ENCODE results near the gene EEF2.

The EEF2 gene

DNA sequence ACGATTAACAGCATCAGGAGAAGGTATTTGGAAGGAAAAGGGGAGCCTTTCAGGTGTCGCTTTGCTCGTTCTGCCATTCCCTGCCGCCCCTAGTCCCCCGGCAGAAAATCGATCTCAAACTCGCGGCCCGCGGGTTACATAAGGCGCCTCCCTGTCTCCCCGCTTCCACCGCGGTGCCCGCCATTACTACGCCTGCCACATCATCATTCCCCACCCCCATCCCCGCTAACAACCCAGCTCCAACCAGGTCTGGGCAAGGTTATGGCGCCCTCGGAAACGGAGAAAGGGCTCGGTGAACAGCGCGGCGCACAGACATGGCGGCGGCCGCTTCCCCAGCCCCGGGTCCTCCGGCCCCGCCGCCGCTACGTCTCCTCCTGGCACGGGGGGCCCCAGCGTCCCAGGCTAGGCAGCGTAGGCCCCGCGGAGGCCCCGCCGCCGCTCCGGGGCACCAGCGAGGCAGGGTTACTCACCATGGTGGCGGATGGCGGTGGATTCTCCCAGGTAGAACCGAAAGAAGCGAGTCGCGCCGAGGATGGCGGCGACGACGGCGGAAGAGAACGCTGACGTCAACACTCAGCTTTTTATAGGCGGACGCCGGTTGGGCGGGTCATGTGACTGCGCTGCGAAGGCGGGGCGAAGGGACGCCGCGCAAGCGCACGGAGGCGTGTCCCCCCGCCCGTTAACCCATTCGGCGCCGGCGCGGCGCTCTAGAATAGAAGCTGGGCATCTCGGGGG lies at the start of gene EEF2:
Gene EEF2, minus strand, starts transcription at position 556 of the 735 bp plus-strand sequence. Its CDS starts 83 bp downstream, at position 473.
- Histone ChIP-seq H3K36me3 (peaks cover 40% of the 10 kb centered on the region), H3K4me3 (ENCODE audit: low read depth in 1 of 2, low read length in 1 of 2) (peak within 1 kb of the TSS; percentile 90 to 95), H3K4me1 (ENCODE audit: control insufficient read depth in 1 of 2, insufficient read depth in 1 of 2, low read depth in 1 of 2, low read length in 1 of 2) (peaks cover 41 to 46% of the 10 kb centered on the region in 2 experiments), H3K27me3 (peaks cover 5% of the 10 kb centered on the region), H3K27ac (peak within 1 kb of the TSS; percentile 82), H3K9me3 (no peaks in the 10 kb centered on the region)
- TF ChIP-seq, protein P1, sequence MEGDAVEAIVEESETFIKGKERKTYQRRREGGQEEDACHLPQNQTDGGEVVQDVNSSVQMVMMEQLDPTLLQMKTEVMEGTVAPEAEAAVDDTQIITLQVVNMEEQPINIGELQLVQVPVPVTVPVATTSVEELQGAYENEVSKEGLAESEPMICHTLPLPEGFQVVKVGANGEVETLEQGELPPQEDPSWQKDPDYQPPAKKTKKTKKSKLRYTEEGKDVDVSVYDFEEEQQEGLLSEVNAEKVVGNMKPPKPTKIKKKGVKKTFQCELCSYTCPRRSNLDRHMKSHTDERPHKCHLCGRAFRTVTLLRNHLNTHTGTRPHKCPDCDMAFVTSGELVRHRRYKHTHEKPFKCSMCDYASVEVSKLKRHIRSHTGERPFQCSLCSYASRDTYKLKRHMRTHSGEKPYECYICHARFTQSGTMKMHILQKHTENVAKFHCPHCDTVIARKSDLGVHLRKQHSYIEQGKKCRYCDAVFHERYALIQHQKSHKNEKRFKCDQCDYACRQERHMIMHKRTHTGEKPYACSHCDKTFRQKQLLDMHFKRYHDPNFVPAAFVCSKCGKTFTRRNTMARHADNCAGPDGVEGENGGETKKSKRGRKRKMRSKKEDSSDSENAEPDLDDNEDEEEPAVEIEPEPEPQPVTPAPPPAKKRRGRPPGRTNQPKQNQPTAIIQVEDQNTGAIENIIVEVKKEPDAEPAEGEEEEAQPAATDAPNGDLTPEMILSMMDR (IDR thresholded peaks at IDR 0.05), result peak; percentile 16

DNA sequence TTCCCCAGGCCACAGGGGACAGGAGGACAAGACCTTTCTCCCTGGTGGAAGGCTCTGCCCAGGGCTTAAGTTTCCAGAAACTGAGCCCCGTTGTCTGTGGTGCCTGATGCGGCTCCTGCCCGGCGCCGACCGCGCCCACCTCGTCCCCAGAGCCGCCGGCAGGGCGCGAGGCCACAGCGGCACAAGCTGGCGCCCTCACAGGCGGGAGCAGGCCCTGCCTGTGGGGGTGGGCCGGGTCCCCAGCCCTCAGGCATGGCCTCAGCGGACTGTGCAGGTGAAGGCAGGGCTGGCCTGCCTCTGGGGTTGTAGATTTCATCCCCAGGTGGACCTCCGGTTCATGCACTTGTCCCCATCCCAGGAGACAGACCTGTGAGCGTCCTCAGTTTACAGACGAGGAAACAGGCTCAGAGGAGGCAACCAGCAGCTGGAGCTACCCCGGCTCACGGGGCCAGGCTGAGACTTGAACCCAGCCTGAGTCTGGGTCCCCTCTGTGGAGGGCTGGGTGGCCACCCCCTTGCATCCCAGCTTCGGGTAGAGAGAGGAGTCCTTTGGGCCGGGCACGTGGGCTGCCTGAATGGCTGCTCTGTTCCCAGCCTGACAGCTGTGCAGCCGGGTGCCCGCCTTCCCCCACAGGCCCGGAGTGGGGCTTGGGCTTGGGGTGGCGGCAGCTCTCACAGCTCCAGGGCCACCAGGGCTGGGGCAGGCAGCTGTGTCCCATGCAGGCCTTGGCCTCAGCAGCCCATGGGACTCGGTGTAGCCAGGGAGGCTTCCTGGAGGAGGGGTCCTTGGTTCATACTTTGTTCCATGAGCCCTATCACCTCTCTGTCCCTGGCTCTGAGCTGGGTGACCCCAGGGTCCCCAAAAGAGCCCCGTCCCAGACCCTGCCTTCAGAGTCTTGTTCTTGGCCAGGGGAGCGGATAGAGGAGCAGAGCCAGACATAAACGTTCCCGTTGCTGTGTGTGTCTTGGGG lies 49.1 kb upstream of the EEF2 start:
- TF ChIP-seq, protein P1 (IDR thresholded peaks at IDR 0.05), result no peak
- H3K4me3 ChIP-seq (ENCODE audit: low read depth in 1 of 2, low read length in 1 of 2), result no peak overlapping the region
- peaks cover 0 to 4% of the 10 kb centered on the region in 2 experiments for H3K4me1 ChIP-seq (ENCODE audit: control insufficient read depth in 1 of 2, insufficient read depth in 1 of 2, low read depth in 1 of 2, low read length in 1 of 2)
- no peaks in the 10 kb centered on the region for H3K27me3 ChIP-seq
- peak overlapping the region; percentile 27 for H3K27ac ChIP-seq
- no peaks in the 10 kb centered on the region for H3K9me3 ChIP-seq
- peaks cover 94% of the 10 kb centered on the region for H3K36me3 ChIP-seq

DNA sequence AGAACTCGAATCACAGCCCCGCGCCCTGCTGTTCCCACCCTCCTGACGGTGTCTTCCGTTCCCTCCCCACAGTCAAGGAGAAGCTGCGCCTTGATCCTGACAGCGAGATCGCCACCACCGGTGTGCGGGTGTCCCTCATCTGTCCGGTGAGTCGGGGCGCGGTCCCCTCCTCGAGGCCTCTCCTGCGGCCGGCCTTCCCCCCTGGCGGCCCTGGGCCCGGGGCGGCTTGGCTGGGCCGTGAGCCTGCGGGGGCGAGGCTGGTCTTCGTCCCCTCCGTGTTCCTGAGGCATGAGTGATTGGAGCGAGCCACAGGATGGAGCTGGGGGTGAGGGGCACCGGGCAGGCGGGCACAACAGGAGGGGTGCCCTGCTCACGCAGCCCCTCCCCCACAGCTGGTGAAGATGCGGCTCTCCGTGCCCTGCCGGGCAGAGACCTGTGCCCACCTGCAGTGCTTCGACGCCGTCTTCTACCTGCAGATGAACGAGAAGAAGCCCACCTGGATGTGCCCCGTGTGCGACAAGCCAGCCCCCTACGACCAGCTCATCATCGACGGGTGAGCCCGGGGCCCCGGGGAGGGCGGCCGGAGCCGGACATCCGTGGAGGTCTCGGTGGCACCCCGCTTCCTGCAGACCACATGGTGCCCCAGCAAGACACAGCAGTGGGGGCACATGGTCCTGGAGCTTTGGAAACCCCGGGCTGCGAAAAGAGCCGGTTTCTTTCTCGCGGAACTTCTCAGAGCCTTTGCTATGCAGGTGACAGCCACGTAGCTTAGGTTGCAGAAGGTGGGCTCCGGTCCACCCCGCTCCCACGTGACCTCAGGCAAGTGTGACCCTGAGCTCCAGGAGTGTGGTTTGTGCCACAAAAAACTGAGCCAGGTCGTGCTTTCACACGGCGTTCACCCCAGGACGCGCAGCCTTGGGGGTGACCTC lies 48.0 kb upstream of the EEF2 start:
- Histone ChIP-seq H3K4me1 (ENCODE audit: control insufficient read depth in 1 of 2, insufficient read depth in 1 of 2, low read depth in 1 of 2, low read length in 1 of 2) (peaks cover 0 to 4% of the 10 kb centered on the region in 2 experiments), H3K27me3 (no peaks in the 10 kb centered on the region), H3K27ac (no peak overlapping the region), H3K4me3 (ENCODE audit: low read depth in 1 of 2, low read length in 1 of 2) (no peak overlapping the region), H3K36me3 (peaks cover 96% of the 10 kb centered on the region), H3K9me3 (no peaks in the 10 kb centered on the region)
- TF ChIP-seq, protein P1 (IDR thresholded peaks at IDR 0.05), result no peak

DNA sequence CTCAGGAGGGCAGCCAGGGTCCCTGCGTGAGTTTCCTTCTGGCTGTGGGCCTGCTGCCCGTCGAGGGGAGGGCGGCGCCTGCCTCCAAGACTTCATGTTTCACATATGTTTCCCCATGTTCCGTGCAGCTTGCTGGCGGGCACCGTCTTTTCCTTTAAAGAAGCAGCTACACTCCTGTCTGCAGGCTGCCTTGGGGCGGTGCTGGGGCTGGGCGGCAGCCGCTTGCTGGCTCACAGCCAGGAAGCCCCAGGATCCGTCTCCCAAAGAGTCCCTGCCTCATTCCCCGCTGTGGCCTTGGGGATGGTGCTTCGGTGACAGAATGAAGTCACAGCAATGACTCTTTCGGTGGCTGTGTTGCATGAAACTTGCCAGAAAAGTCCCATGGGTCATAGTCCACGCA lies 47.2 kb upstream of the EEF2 start:
- H3K36me3 ChIP-seq, result peaks cover 93% of the 10 kb centered on the region
- peaks cover 0 to 4% of the 10 kb centered on the region in 2 experiments for H3K4me1 ChIP-seq (ENCODE audit: control insufficient read depth in 1 of 2, insufficient read depth in 1 of 2, low read depth in 1 of 2, low read length in 1 of 2)

More for the DNA sequence above, 47.2 kb upstream of the EEF2 start:
- TF ChIP-seq, protein P1 (IDR thresholded peaks at IDR 0.05), result no peak
- no peak overlapping the region for H3K27ac ChIP-seq
- H3K9me3 ChIP-seq, result no peaks in the 10 kb centered on the region
- no peak overlapping the region for H3K4me3 ChIP-seq (ENCODE audit: low read depth in 1 of 2, low read length in 1 of 2)
- no peaks in the 10 kb centered on the region for H3K27me3 ChIP-seq
